ENCODE data around the gene BTG2.

DNA sequence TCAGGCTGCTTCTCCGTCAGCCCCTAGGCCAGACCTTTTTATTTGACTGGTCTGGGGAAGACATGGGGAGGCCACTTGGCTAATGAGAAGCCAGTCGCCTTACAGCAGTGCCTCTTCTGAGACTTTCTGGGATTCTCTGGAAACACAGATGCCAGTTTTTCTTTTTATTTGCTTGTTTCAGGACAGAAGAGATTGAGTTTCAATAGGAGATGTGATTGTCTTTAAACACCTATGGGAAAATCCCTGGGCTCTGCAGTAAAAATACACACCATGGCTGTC lies 15.4 kb upstream of the BTG2 start:
- TF ChIP-seq, protein P1, sequence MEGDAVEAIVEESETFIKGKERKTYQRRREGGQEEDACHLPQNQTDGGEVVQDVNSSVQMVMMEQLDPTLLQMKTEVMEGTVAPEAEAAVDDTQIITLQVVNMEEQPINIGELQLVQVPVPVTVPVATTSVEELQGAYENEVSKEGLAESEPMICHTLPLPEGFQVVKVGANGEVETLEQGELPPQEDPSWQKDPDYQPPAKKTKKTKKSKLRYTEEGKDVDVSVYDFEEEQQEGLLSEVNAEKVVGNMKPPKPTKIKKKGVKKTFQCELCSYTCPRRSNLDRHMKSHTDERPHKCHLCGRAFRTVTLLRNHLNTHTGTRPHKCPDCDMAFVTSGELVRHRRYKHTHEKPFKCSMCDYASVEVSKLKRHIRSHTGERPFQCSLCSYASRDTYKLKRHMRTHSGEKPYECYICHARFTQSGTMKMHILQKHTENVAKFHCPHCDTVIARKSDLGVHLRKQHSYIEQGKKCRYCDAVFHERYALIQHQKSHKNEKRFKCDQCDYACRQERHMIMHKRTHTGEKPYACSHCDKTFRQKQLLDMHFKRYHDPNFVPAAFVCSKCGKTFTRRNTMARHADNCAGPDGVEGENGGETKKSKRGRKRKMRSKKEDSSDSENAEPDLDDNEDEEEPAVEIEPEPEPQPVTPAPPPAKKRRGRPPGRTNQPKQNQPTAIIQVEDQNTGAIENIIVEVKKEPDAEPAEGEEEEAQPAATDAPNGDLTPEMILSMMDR (IDR thresholded peaks at IDR 0.05; ENCODE audit: low read length) = no peak; the same call in 1 of the 2 replicates
- TF ChIP-seq EZH2 (optimal IDR thresholded peaks at IDR 0.05; ENCODE audit: low read depth, low read length) (no peak), EZH2phosphoT487 (IDR thresholded peaks at IDR 0.05; ENCODE audit: low read length) (no peak)
